M059J (cell line): ENCODE data around the gene USP44. TPM values are rescaled to one million over a fixed set of nuclear protein-coding genes. Genes with fewer than 3 reads are reported as not detected.

Source experiments
- DNase-seq: peaks from one replicate; pipeline ENCODE4 v3.0.0-alpha.2; 2012; ENCODE audit warnings: low read depth
- total RNA-seq: library from RNA; depleted of rRNA; stranded (reverse); fragments of >200 nt; shearing (Covaris generic); gene quantifications from 2 replicates; pipeline ENCODE4 v1.2.3, GENCODE V29; 2014

USP44 gene
- total RNA-seq, 1 experiment from 2014 or later, result 0.02 TPM

- no peak for DNase-seq
These were observed 2.5 kb downstream of the USP44 start for GRCh38 chr12:95548539-95549391.

- no peak for DNase-seq
These were observed 3.2 kb downstream of the USP44 start for GRCh38 chr12:95548056-95548538.

GRCh38 chr12:95547522-95548055 lies 3.7 kb downstream of the USP44 start:
- no peak for DNase-seq

GRCh38 chr12:95546491-95546813 lies 4.8 kb downstream of the USP44 start:
- no peak for DNase-seq

- no peak for DNase-seq
These were observed 5.4 kb downstream of the USP44 start for GRCh38 chr12:95545731-95546490.

- no peak for DNase-seq
These were observed 6.0 kb downstream of the USP44 start for GRCh38 chr12:95545303-95545702.

- DNase-seq, result no peak
These were observed 6.5 kb downstream of the USP44 start for GRCh38 chr12:95544756-95545155.

- no peak for DNase-seq
These were observed 8.0 kb downstream of the USP44 start for GRCh38 chr12:95543305-95543704.

GRCh38 chr12:95541436-95541835 lies 9.8 kb downstream of the USP44 start:
- DNase-seq, result no peak

GRCh38 chr12:95538656-95539055 lies 12.6 kb downstream of the USP44 start:
- no peak for DNase-seq

- DNase-seq, result no peak
These were observed 13.3 kb downstream of the USP44 start for GRCh38 chr12:95538006-95538405.

- DNase-seq, result no peak
These were observed 17.3 kb downstream of the USP44 start for GRCh38 chr12:95533985-95534384.

- DNase-seq, result peak; percentile 35
These were observed 18.4 kb downstream of the USP44 start for GRCh38 chr12:95532851-95533250.

- no peak for DNase-seq
These were observed 21.5 kb downstream of the USP44 start for GRCh38 chr12:95529693-95530225.

GRCh38 chr12:95528431-95528830 lies 22.8 kb downstream of the USP44 start:
- DNase-seq, result no peak

GRCh38 chr12:95522692-95523091 lies 28.6 kb downstream of the USP44 start:
- DNase-seq, result no peak

- no peak for DNase-seq
These were observed 30.5 kb downstream of the USP44 start for GRCh38 chr12:95520816-95521215.

GRCh38 chr12:95518944-95519343 lies 32.3 kb downstream of the USP44 start:
- DNase-seq, result no peak

- DNase-seq, result no peak
These were observed 34.0 kb downstream of the USP44 start for GRCh38 chr12:95517246-95517645.

- peak; percentile 3 for DNase-seq
These were observed 34.5 kb downstream of the USP44 start for GRCh38 chr12:95516757-95517156.

GRCh38 chr12:95515197-95515596 lies 36.1 kb downstream of the USP44 start:
- DNase-seq, result no peak

- no peak for DNase-seq
These were observed 37.7 kb downstream of the USP44 start for GRCh38 chr12:95513599-95513998.
